GM21515 (cell line): Measurements from ENCODE around the gene ZNF614.
"Not testable (repeated sequence)": the region's sequence is repeated elsewhere in the genome, so short reads cannot be mapped to it uniquely, and the experiment has no call there.

Source experiments
- ATAC-seq: cut with Tn5 transposase; IDR thresholded peaks from one replicate; pipeline ENCODE4 v1.9.1; 2021; ENCODE audit not compliant: unreplicated experiment

The ZNF614 gene

GRCh38 chr19:51993422-51993821 is 34.8 kb downstream of the ZNF614 start:
- ATAC-seq = no peak

- no peak for ATAC-seq
Measured at GRCh38 chr19:51986309-51987291, 41.6 kb downstream of the ZNF614 start, which contains the start of gene ZNF350. ZNF350 (minus strand) TSS chr19:51986840; CDS start chr19:51974360, 12,480 bp downstream.

- no peak for ATAC-seq
Measured at GRCh38 chr19:51983361-51983760, 44.8 kb downstream of the ZNF614 start.

DNA sequence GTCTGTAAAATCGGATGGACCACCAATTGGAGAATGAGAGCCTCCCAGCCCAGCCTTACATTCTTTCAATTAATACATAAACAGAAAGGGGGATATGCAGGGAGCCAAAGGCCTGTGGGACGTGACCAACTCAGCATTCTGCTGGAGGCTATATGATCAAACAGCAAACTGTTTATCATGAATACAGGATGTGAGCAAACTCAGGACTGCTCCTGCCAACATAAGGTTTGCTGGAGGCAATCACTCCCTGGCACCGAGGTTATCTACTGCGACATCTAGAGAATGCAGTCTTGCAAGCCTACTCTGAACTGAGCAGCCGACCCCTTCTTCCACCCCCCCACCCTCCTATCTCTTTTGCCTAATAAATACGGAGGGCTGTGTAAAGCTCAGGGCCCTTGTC is 47.3 kb downstream of the ZNF614 start:
- not testable (repeated sequence) for ATAC-seq

DNA sequence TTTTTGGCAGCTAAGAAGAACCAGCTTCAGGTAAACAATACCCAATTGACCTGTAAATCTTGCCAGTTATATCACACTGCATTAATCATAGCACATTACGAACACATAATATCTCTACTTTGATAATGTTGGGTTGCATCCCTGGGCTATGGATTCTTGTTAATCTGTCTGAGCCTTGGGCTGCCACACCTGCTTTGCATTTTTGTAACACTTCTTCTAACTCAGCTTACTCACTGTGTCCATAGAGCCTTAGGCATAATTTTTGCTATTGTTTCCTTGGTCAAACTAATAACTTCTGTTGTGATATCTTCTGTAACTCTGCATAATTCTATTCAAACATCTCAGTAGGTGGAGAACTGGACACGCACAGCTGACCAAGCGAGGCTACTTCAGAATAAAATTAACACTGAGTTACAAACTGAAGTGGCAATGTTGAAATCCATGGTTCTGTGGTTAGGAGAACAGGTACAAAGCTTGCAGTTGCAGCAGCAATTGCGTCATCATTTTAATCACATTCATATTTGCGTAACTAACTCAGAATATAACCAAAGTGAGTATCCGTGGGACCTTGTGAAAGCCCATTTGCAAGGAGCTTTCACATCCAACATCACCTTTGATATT is 48.0 kb downstream of the ZNF614 start:
- ATAC-seq = no peak

DNA sequence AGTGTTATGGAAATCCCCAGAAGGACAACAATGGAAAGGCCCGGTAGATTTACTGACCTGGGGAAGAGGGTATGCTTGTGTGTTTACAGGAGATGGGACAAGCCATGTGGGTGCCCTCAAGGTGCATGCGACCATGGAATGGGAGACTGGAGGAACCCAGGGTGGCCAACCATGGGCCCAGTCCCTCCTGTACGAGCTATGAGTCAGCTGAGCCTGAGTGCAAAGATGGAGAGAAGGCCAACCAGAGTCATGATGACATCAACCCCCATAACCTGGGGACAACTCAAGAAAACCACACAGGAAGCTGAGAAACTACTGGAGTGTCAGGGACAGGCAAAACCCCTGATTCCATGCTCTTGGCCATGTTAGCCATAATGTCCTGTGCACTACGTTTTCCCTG is 49.3 kb downstream of the ZNF614 start:
- ATAC-seq = no peak

- no peak for ATAC-seq
Measured at GRCh38 chr19:51977346-51977745, 50.8 kb downstream of the ZNF614 start.

DNA sequence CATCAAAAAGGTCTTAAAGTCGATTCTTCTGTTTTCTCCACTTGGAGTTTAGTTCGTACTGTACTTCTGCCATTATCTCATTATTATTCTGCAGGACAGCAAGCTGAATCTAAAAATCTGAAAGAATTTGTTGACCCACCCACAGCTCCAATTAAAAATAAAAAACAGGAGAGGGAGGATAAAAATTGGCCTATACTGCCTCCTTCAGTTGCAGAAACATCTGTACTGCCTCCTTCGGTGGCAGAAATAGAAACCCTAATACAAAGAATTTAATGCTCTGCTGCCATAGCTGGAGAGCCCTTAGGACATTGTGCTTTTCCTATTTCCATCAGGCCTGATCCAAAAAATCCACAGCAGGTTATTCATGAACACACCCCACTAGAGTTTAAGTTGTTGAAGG is 51.3 kb downstream of the ZNF614 start:
- ATAC-seq = no peak

GRCh38 chr19:51975787-51976186 is 52.4 kb downstream of the ZNF614 start:
- not testable (repeated sequence) for ATAC-seq

GRCh38 chr19:51971624-51972023 is 56.6 kb downstream of the ZNF614 start:
- no peak for ATAC-seq

GRCh38 chr19:51970718-51971117 is 57.5 kb downstream of the ZNF614 start:
- no peak for ATAC-seq

DNA sequence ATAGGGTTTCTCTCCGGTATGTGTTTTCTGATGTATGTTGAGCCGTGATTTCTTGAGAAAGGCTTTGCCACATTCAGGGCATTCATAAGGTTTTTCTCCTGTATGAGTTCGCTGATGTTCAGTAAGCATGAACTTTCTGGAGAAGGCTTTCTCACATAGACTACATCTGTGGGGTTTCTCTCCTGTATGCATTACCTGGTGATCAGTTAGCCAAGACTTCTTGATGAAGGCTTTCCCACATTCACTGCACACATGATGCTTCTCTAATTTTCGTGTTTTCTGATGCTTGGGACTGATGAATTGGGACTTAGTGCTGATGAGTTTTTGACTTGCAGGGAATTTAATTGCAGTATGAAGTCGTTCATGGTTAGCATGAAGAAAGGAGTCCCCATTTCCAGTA is 62.6 kb downstream of the ZNF614 start:
- ATAC-seq = no peak
